Psoas muscle (tissue), 8 donors: Measurements from ENCODE around the gene GNAI3. TPM values are rescaled to one million over a fixed set of nuclear protein-coding genes. Genes with fewer than 3 reads are reported as not detected.

Source experiments
- ATAC-seq, 4 donors: fragments of 200-7000 bp; cut with Tn5 transposase; one replicate each; pipeline ENCODE4 v1.9.1; 2020; ENCODE audit warnings: moderate library complexity in 3 of 4, mild to moderate bottlenecking in 2 of 4
- DNase-seq, 2 donors: peaks; one replicate each; pipeline ENCODE4 v3.0.0-alpha.2; 2020
- H3K27ac ChIP-seq: fragments of 200-600 bp; one replicate; pipeline ENCODE4 v1.8.0; 2022
- H3K27me3 ChIP-seq, 3 donors: fragments of 200-600 bp in 1 of 3; one replicate each; pipeline versions ENCODE4 v1.6.1 to v1.8.0; 2013 to 2022; ENCODE audit warnings: low read length in 2 of 3, mild to moderate bottlenecking in 2 of 3, moderate library complexity in 1 of 3; ENCODE audit not compliant: insufficient read depth in 3 of 3
- H3K36me3 ChIP-seq, 2 donors: fragments of 200-600 bp in 1 of 2; one replicate each; pipeline versions ENCODE4 v1.6.1 to v1.8.0; 2013 to 2022; ENCODE audit warnings: low read depth in 1 of 2, mild to moderate bottlenecking in 1 of 2, moderate library complexity in 1 of 2; ENCODE audit not compliant: insufficient read depth in 1 of 2
- H3K4me1 ChIP-seq: fragments of 200-600 bp; one replicate; pipeline ENCODE4 v1.8.0; 2022
- H3K4me3 ChIP-seq: fragments of 200-600 bp; one replicate; pipeline ENCODE4 v1.8.0; 2022; ENCODE audit warnings: mild to moderate bottlenecking
- H3K9me3 ChIP-seq: fragments of 200-600 bp; one replicate; pipeline ENCODE4 v1.8.0; 2022
- WGBS, 3 donors: extraction: QIAGEN DNeasy Blood & Tissue Kit; methylation state at CpG; one replicate each; pipeline versions ENCODE4 v1.1.6 to v1.1.7; 2013; 5-methylcytosine and 5-hydroxymethylcytosine counted together
- intact Hi-C, 2 donors: fragments of 100-400 bp; cut with DNase I; formaldehyde crosslinking; loops; one replicate each; pipeline versions ENCODE4 v1.11.0 to v1.14.2; 2022
- polyA plus RNA-seq, 3 donors: library from polyadenylated mRNA; stranded (reverse); fragments of 200-250 nt; gene quantifications; one replicate each; pipeline ENCODE4 v1.2.3, GENCODE V29; 2013
- total RNA-seq, 4 donors: library from RNA; stranded (reverse); fragmentation: NEBNext Ultra II Directional in 2 of 4; extraction: Animal tissue kit (Norgen Biotek cat#: 25700) in 2 of 4; gene quantifications; one replicate each; pipeline versions ENCODE4 v1.2.1 to v1.2.4, GENCODE V29; 2021 to 2023
- TF ChIP-seq, protein P1 (sequence below): fragments of 200-600 bp; IDR thresholded peaks from one replicate; pipeline ENCODE4 v1.8.0; 2022; ENCODE audit warnings: antibody characterized with exemption
- donor health status: healthy with polysubstance abuse.
- donor health status: DM: no; HTN: no; CAD: no; lungs with moderate emphysema.
- donor health status: Bipolar disorder and iron deficiency.
- donor health status: healthy.
- donor health status: DM: yes; HTN: yes; CAD: no.
- donor health status: DM: no; HTN: no; CAD: no.
- donor health status: DM: no; HTN: no; CAD: no.
- donor health status: DM: yes; HTN: yes; CAD: no.

Gene GNAI3
- total and polyA plus RNA-seq, 7 donors, result 0.96 to 2.9 (median 1.7) TPM

DNA sequence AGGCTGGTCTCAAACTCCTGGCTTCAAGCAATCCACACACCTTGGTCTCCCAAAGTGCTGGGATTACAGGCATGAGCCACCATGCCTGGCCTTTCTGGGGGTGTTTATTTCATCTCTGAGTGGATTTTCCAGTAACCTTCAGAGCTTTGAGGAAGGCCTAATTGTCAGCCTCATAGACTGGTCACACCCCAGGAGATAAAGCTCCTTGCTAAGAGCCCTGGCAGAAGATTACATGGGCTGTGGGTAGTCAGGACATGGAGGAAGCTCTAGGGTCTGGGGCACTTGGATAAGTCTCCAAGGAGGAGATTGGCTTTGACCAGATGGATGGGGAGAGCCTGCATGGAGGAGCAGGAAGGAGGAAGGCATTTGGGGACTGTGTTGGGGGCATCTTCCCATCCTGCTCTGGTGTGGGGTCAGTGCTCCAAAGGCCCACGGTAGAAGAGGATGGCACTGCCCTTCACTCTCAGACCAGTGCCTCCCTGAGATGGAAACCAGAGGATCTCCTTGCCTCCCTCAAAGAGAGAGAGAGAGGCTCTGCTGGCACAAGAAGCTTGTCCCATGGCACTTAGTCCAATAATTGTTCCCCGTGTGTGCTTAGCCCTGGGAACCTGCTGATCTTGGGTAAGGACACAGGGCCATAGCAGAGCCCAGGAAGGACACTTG, 92.8 kb downstream of the GNAI3 start:
- H3K4me3 ChIP-seq, result no peak overlapping the region
- H3K9me3 ChIP-seq, result no peaks in the 10 kb centered on the region
- intact Hi-C loops, result loop anchor here (1.0 to 5.0 kb wide), 6 partner anchors 46 to 341 kb away; partner anchors contain the start of genes AHCYL1 (in 1 of the 2), GNAI3 (in 1 of the 2) and GSTM1 (in 1 of the 2)
- H3K4me1 ChIP-seq, result no peaks in the 10 kb centered on the region
- no peaks in the 10 kb centered on the region for H3K27me3 ChIP-seq
- no peaks in the 10 kb centered on the region for H3K36me3 ChIP-seq
- TF ChIP-seq, protein P1, sequence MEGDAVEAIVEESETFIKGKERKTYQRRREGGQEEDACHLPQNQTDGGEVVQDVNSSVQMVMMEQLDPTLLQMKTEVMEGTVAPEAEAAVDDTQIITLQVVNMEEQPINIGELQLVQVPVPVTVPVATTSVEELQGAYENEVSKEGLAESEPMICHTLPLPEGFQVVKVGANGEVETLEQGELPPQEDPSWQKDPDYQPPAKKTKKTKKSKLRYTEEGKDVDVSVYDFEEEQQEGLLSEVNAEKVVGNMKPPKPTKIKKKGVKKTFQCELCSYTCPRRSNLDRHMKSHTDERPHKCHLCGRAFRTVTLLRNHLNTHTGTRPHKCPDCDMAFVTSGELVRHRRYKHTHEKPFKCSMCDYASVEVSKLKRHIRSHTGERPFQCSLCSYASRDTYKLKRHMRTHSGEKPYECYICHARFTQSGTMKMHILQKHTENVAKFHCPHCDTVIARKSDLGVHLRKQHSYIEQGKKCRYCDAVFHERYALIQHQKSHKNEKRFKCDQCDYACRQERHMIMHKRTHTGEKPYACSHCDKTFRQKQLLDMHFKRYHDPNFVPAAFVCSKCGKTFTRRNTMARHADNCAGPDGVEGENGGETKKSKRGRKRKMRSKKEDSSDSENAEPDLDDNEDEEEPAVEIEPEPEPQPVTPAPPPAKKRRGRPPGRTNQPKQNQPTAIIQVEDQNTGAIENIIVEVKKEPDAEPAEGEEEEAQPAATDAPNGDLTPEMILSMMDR, result no peak
- no peak for DNase-seq
- ATAC-seq, result no peak
- no peak overlapping the region for H3K27ac ChIP-seq
- WGBS, 3 donors, result 70 to 81% (median 72%) methylated on average over 2 of the region's 2 CpGs

DNA sequence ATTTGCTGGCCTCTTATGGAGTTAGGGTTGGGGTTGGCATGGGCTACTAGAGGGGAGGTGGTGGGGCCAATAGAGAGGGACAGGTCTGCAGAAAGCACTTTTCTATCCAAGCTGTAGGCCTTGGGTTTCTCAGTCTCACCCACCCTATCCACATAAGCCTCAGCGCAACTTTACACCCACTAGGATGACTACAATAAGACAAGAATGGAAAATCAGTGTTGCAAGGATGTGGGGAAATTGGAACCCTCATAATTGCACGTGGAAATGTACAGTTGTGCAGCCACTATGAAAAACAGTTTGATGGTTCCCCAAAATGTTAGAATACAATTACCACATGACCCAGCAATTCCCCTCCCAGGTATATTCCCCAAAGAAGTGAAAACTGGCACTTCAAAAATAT, 93.4 kb downstream of the GNAI3 start:
- Histone ChIP-seq H3K4me1 (no peaks in the 10 kb centered on the region), H3K36me3 (no peaks in the 10 kb centered on the region), H3K9me3 (no peaks in the 10 kb centered on the region), H3K27ac (no peak overlapping the region), H3K4me3 (no peak overlapping the region), H3K27me3 (no peaks in the 10 kb centered on the region)
- 69 to 89% (median 82%) methylated on average over 2 of the region's 2 CpGs for WGBS, 3 donors
- DNase-seq (no peak), ATAC-seq (no peak)
- TF ChIP-seq, protein P1, result no peak
- intact Hi-C loops, result loop anchor here (1.0 to 5.0 kb wide), 6 partner anchors 45 to 340 kb away; partner anchors contain the start of genes AHCYL1 (in 1 of the 2), GNAI3 (in 1 of the 2) and GSTM1 (in 1 of the 2)

DNA sequence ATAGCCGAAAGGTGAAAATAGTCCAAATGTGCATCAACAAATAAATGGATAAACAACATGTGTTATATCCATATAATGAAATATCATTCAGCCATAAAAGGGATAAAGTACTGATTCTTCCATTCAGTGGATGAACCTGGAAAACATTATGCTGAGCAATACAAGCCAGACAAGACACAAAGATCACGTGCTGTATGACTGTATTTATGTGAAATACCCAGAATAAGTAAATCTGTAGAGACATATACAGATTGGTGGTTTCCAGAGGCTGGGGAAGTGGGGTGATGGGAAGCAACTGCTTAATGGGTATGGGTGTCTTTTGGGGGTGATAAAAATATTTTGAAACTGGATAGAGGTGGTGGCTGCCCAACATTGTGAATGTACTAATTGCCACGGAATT, 94.2 kb downstream of the GNAI3 start:
- Histone ChIP-seq H3K9me3 (no peaks in the 10 kb centered on the region), H3K27ac (no peak overlapping the region), H3K4me3 (no peak overlapping the region), H3K27me3 (no peaks in the 10 kb centered on the region), H3K4me1 (no peaks in the 10 kb centered on the region), H3K36me3 (no peaks in the 10 kb centered on the region)
- ATAC-seq (no peak), DNase-seq (no peak)
- intact Hi-C loops, result loop anchor here (1.0 to 5.0 kb wide), 6 partner anchors 45 to 340 kb away; partner anchors contain the start of genes GSTM1 (in 2 of the 2), AHCYL1 (in 1 of the 2) and GNAI3 (in 1 of the 2)
- TF ChIP-seq, protein P1, result no peak
- WGBS, 3 donors, result 73 to 78% (median 74%) methylated on average over 3 of the region's 3 CpGs

DNA sequence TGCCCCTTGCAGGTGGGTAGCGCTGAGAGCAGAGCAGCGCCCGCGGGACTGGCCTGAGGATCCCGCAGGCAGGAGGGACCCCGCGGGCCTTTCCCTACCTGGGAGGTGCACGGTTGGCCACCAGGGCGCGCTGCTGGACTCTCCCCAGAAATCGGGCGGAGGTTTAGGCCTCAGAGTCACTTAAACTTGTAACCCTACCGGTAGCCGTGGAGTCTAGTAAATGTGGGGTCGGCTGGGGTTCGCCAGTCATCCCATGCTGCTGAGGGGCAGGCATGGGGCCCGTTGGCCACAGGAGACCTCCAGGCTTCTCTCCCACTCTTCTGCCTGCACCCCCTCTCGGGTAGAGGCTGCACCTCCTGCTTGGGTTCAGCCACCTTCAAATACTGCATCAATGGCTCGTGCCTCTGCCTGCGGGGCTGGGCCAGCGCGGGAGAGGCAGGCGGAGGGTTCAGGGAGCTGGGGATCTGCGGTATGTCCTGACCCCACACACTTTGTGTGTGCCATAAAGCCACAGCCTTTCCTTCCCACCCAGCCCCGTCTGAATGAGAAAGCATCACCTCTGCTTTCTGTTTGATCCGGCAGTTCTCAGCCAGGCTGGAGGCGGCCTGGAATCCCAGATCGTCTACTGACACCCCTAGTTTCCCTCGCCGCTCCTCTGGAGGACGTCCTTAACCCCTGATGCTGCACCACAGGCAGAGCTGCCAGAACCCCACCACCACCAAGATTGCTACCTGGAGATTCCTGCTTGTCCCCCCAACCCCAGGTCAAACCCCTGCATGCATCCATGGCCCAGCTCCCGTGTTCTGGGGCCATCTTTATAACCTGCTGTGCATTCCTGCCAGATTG, 95.2 kb downstream of the GNAI3 start:
- peak overlapping the region; percentile 26 for H3K4me3 ChIP-seq

More for the DNA sequence above, 95.2 kb downstream of the GNAI3 start:
- no peaks in the 10 kb centered on the region for H3K4me1 ChIP-seq
- no peak overlapping the region for H3K27ac ChIP-seq
- peak; percentile 85 to 93 for DNase-seq
- H3K36me3 ChIP-seq, result no peaks in the 10 kb centered on the region
- no peaks in the 10 kb centered on the region for H3K9me3 ChIP-seq
- TF ChIP-seq, protein P1, result peak; percentile 93
- peak; percentile 93 to 97 (median 94) for ATAC-seq
- H3K27me3 ChIP-seq, result no peaks in the 10 kb centered on the region
- WGBS, 3 donors, result 39 to 43% (median 41%) methylated on average over 32 of the region's 32 CpGs
- intact Hi-C loops, result loop anchor here (1.0 to 5.0 kb wide), 6 partner anchors 44 to 339 kb away; partner anchors contain the start of genes GSTM1 (in 2 of the 2), AHCYL1 (in 1 of the 2) and GNAI3 (in 1 of the 2)
